Bronchial epithelial cell (primary cell): ENCODE results near the gene MYLK2. TPM values are rescaled to one million over a fixed set of nuclear protein-coding genes. Genes with fewer than 3 reads are reported as not detected.

ENCODE experiments used
- DNase-seq: peaks from one replicate; pipeline ENCODE4 v3.0.0-alpha.2; 2010; ENCODE audit warnings: low read depth
- FAIRE-seq: peaks from 2 replicates; lab custom pipeline; 2011; peaks lifted over from hg19 to GRCh38; lab: Jason Lieb, UNC
- H3K27me3 ChIP-seq: 2 replicates; pipeline ENCODE4 v1.5.1; 2011; ENCODE audit warnings: low read length; ENCODE audit not compliant: control insufficient read depth, insufficient read depth
- H3K36me3 ChIP-seq: 2 replicates; pipeline ENCODE4 v1.5.1; 2011; ENCODE audit warnings: low read length; ENCODE audit not compliant: control insufficient read depth, insufficient read depth
- H3K4me3 ChIP-seq: 2 replicates; pipeline ENCODE4 v1.5.1; 2011; ENCODE audit warnings: mild to moderate bottlenecking, low read depth, low read length, control low read depth
- total RNA-seq: library from RNA; depleted of rRNA; stranded (reverse); fragments of >200 nt; gene quantifications from 2 replicates; pipeline ENCODE4 v1.2.1, GENCODE V29; 2014
- TF ChIP-seq, protein P1 (sequence below): IDR thresholded peaks from 2 replicates; pipeline ENCODE4 v1.5.1; 2011; ENCODE audit warnings: mild to moderate bottlenecking, moderate library complexity, low read length, control low read depth, inconsistent platforms; ENCODE audit not compliant: insufficient read depth, severe bottlenecking

Gene MYLK2
- total RNA-seq, 1 donor from 2014 or later = not detected

DNA sequence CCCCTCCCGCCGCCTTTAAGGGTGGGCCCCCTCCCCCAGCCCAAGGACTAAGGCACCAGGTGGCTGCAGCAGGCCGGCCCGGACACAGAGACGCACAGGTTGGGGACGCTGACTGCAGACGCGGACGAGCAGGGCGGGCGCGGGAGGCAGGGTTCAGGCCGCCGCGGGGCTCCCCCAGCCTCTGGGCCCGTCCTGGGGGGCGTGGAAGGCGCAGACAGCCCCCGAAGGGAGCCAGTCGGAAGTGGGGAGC is 41.9 kb downstream of the MYLK2 start:
- no peaks in the 10 kb centered on the region for H3K36me3 ChIP-seq
- TF ChIP-seq, protein P1, sequence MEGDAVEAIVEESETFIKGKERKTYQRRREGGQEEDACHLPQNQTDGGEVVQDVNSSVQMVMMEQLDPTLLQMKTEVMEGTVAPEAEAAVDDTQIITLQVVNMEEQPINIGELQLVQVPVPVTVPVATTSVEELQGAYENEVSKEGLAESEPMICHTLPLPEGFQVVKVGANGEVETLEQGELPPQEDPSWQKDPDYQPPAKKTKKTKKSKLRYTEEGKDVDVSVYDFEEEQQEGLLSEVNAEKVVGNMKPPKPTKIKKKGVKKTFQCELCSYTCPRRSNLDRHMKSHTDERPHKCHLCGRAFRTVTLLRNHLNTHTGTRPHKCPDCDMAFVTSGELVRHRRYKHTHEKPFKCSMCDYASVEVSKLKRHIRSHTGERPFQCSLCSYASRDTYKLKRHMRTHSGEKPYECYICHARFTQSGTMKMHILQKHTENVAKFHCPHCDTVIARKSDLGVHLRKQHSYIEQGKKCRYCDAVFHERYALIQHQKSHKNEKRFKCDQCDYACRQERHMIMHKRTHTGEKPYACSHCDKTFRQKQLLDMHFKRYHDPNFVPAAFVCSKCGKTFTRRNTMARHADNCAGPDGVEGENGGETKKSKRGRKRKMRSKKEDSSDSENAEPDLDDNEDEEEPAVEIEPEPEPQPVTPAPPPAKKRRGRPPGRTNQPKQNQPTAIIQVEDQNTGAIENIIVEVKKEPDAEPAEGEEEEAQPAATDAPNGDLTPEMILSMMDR = no peak
- peaks cover 6% of the 10 kb centered on the region for H3K27me3 ChIP-seq
- no peak for FAIRE-seq
- peak overlapping the region; percentile 28 for H3K4me3 ChIP-seq
- no peak for DNase-seq

DNA sequence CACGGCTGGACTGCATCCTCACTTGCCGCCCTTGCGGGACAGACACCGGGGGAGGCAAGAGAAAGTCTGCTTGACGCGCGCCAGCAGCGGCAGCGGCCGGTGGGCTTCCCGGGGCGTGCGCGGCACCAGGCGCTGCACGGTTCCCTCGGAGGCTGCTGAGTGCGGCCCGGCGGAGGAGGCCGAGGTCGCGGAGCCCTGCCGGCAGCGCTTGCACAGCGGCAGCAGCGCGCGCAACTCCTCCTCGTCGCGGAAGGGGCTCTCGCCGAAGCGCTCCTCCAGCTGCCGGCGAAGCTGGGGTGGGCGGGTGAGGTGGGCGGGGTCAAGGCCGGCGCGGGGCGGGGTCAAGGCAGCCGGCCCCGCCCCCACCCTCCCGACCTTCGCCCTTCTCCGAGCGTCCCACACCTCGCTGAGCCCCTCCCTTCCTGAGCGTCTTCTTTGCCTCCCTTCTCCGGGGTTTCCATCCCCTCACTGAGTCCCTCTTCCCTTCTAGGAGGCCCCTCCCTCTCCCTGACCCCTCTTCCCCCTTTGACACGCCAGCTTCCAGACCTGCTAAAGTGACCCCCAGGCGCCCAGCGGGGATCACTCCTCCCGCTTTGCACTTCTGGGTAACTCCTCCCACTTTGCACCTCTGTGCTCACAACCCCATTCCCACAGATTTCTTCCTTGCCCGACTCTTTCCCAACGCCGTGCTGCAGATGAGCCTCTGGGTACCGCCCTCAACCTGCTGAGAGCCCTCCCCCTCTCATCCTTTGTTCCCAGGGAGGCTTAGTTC is 42.4 kb downstream of the MYLK2 start:
- Histone ChIP-seq H3K4me3 (peak overlapping the region; percentile 28), H3K36me3 (no peaks in the 10 kb centered on the region), H3K27me3 (peaks cover 6% of the 10 kb centered on the region)
- DNase-seq (peak; percentile 19), FAIRE-seq (peak; percentile 89)
- TF ChIP-seq, protein P1 = no peak

DNA sequence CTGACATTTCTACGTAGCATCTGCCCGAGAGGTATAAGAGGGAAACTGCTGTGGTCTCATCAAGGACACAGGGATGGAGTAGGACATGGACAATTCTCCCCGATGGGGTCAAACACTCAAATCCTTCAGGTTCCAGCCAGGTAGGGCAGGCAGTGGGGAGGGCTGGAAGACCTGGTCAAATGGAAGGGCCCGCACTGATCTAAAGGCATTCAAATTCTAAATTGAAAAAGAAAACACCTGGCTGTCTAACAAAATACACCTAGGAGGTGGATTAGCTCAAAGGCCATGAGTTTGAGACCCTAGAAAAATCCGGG is 43.0 kb downstream of the MYLK2 start:
- Histone ChIP-seq H3K36me3 (no peaks in the 10 kb centered on the region), H3K27me3 (peaks cover 7% of the 10 kb centered on the region), H3K4me3 (no peak overlapping the region)
- TF ChIP-seq, protein P1 = no peak
- no peak for FAIRE-seq
- DNase-seq = no peak

DNA sequence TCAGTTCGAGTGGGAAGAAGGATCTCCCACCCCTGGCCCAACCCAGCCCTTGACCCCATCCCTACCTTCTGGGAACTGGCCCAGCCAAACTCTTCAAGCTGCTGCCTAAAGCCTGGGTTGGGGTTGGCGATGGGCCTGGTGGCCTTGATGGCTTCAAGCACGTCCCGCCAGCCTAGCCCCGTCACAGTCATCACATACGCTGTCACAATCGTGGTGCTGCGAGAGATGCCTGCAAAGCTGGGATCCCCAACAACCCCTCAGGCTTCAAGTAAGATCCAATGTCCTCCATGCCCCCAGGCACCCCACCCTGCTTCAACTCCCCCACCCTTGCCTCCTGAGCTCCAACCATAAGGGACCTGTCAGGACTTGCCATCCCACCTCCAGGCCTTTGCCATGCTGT is 43.4 kb downstream of the MYLK2 start:
- H3K27me3 ChIP-seq = peaks cover 7% of the 10 kb centered on the region
- DNase-seq = no peak
- TF ChIP-seq, protein P1 = no peak
- H3K36me3 ChIP-seq = no peaks in the 10 kb centered on the region
- H3K4me3 ChIP-seq = no peak overlapping the region
- no peak for FAIRE-seq

DNA sequence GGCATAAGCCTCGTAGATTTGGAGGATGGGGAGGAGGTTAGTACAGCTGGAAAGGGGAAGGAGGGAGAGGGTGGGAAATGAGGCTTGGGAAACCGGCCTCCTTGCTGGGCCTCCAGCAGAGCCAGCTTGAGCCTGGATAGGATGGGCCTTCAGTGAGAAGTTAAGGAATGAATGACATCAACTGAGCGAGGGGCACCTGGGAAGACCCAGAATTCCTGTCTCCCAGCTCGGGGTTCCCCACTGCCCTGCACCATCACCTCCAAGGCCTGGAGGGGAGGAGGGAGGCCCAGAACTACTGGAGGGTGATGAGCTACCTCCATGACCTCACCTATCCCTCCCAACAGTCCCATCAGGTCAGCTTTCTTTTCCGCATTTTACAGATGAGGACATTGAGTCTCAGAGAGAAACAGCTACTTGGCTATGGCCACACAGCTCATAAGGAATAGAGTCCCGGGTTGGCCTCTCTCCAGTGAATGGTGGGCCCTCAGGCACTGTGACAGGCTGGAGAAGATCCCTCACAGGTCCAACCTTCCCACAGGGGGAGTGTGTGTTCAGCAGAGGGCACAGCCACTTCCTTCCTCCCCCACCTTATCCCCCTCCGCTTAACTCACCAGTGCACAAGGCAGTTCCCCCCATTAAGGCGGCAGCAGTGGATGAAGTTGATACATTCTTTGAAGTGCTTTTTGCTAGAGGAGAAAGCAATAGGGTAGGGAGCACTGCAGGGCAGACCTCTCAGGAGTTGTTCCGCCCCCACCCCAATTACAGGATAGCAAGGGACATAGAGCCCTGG is 44.3 kb downstream of the MYLK2 start:
- DNase-seq (no peak), FAIRE-seq (no peak)
- TF ChIP-seq, protein P1 = no peak
- Histone ChIP-seq H3K27me3 (peaks cover 7% of the 10 kb centered on the region), H3K36me3 (no peaks in the 10 kb centered on the region), H3K4me3 (no peak overlapping the region)
